ENCODE results near the gene HLCS.

HLCS gene

GRCh38 chr21:36703626-36704280, 262.7 kb downstream of the HLCS start:
- DNase-seq (ENCODE audit: low spot score) = no peak

GRCh38 chr21:36703123-36703522, 263.3 kb downstream of the HLCS start:
- DNase-seq (ENCODE audit: low spot score) = no peak

- no peak for DNase-seq (ENCODE audit: low spot score)
Observed at GRCh38 chr21:36702622-36702968, 263.9 kb downstream of the HLCS start.

- DNase-seq (ENCODE audit: low spot score) = no peak
Observed at GRCh38 chr21:36701756-36702621, 264.5 kb downstream of the HLCS start.

- no peak for DNase-seq (ENCODE audit: low spot score)
Observed at GRCh38 chr21:36700971-36701755, 265.3 kb downstream of the HLCS start.
